Stimulated activated CD8-positive, alpha-beta memory T cell treated with anti-CD3 and anti-CD28 coated beads, Interleukin-12 subunit alpha, Interleukin-12 subunit beta, amount 100 ng/mL, for 24 hours (primary cell): ENCODE data around the gene PLIN5.
"Not testable (repeated sequence)": the region's sequence is repeated elsewhere in the genome, so short reads cannot be mapped to it uniquely, and the experiment has no call there.

Source experiments
- DNase-seq: peaks from one replicate; pipeline ENCODE4 v3.0.0-alpha.2; 2020; ENCODE audit errors: extremely low read depth

The PLIN5 gene

DNA sequence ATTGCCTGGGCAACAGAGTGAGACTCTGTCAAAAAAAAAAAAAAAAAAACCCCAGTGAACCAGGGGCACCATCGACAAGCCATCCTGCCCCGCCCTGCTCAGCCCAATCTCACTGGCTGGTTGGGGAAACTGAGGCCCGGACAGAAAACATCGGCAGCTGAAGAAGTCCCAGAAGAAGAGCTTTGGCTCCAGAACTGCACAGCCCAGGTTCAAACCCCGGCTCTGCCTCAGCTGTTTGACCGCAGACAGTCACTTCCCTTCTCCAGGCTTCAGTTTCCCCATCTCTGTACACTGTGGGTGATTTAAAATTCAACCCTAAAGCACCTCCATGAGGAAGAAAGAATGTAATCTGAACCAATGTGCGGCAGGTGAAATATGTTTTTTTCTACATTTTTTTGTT, 33.9 kb upstream of the PLIN5 start:
- DNase-seq = no peak

DNA sequence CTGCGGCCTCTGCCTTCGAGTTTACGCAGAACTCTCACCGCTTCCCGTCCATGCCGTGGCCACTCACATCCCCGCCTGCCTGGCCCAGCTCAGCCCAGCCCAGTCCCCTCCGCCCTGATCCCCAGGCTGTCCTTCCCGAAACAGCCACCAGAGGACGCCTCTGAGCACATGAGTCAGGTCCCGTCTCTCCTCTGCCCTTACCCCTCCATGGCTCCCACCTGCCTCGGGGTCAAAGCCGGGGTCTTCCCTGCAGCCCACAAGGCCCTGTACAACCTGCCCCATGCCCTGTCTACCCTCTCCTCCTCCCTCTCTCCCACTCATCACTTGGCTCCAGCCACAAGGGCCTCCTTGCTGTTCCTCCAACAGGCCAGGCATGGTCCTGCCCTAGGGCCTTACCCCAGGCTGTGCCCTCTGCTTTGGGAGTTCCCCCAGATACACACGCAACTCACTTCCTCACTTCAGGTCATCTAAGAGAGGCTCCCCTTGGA, 32.6 kb upstream of the PLIN5 start:
- no peak for DNase-seq

DNA sequence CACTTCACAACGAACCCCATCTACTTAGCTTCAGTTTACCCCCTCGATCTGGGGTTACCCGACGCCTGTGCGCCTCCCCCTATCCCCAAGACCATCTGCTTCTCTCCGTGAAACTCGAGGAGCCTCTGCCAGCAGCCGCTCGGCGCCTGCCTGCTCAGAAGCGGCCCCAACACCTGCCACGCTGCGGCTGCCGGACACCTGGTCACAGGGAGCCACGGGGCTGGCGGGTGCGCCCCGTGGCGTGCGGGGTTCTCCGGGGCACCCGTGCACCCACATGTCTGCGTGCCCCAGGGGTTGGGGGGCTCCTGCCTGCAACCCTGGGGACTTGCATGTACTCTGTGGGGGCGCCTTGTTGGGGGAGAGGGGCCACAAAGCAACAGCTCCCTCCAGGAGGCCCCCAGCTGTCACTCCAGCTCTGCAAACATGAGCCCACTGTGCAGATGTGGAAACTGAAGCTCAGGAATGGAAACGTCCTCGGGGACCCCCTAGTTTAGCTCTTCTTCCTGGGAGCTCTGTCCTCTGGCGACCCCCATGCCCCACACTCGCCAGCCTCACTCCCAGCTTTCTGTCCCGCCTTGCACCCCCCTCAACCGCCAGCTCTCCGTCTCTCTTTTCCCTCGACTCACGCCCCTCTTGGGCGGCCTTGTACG, 31.5 kb upstream of the PLIN5 start:
- DNase-seq = no peak

DNA sequence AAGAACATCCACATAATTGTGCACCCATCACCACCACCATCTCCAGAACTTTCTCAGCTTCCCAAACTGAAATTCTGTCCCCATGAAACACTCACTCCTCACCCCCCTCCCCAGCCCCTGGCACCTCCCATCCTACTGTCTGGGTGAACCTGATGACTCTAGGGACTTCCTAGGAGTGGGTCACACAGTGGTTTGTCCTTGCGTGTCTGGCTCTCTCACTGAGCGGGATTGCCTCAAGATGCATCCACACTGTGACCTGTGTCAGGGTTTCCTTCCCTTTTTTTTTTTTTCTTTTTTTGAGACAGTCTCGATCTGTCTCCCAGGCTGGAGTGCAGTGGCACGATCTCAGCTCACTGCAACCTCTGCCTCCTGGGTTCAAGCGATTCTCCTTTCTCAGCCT, 28.5 kb upstream of the PLIN5 start:
- not testable (repeated sequence) for DNase-seq

DNA sequence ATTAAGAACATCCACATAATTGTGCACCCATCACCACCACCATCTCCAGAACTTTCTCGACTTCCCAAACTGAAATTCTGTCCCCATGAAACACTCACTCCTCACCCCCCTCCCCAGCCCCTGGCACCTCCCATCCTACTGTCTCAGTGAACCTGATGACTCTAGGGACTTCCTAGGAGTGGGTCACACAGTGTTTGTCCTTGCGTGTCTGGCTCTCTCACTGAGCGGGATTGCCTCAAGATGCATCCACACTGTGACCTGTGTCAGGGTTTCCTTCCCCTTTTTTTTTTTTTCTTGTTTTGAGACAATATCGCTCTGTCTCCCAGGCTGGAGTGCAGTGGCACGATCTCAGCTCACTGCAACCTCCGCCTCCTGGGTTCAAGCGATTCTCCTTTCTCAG, 27.1 kb upstream of the PLIN5 start:
- not testable (repeated sequence) for DNase-seq

DNA sequence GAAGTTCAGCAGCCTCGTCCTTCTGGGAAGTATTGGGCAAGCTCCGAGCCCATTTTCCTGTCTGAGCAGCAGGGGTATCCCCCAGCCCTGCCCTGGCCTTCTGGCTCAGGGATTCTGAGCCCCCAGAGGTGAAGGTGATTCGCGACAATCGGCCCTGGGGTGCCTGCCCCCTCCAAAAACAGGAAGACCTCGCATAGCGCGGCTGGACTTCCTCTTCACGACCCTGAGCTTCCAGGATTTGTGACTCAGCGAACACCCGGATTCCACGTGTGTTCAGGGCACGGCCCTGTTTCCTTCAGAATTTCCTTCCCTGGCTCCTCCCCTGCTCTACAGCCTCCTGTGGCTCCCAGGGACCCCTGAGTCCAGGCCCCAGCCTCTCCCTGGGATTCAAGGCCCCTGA, 24.5 kb upstream of the PLIN5 start, which contains the start of gene SEMA6B:
SEMA6B (minus strand) TSS at position 116 of the 400 bp plus-strand sequence. CDS start 1,227 bp downstream, outside the sequence.
- no peak for DNase-seq

DNA sequence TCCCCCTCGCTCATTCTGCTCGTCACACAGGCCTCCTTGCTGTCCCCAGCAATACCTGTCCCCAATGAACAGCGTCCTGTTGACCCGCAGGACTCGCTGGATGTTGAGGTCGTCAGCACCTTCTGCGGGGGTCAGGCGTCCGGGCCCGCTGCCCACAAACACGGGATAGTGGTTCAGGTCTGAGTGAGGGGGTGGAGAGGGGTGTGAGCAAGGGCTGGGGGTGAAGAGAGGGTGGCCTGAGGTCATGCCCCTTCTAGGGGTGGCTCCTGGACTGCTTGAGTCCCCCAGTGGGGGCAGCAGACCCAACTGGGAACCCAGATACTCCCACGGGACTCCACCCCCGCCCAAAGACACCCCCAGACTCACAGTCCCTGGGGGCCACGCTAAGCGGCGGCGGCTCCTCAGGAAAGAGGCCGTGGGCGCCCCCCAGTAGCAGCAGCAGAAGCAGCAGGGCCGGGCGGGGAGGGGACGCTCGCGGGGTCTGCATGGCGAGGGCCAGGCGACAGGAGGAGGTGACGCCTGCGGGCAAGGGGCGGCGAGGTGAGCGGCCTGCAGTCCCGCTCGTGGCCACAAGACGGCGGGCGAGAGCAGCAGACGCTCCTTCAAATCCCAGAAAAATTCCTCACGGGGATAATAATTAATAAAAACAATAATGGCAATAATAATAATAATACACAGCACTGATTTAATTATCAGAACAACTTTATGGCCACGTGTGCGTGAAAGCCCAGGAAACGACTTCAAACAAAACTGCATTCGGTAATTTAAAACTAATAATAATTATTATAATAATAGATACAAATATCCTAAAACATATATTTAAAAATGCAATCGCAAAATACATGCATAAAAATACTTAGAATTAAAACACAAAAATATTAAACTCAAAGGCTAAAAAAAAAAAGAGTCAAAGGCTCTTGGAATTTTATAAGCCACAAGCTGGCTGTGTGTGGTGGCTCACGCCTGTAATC, 23.2 kb upstream of the PLIN5 start:
- DNase-seq = no peak

DNA sequence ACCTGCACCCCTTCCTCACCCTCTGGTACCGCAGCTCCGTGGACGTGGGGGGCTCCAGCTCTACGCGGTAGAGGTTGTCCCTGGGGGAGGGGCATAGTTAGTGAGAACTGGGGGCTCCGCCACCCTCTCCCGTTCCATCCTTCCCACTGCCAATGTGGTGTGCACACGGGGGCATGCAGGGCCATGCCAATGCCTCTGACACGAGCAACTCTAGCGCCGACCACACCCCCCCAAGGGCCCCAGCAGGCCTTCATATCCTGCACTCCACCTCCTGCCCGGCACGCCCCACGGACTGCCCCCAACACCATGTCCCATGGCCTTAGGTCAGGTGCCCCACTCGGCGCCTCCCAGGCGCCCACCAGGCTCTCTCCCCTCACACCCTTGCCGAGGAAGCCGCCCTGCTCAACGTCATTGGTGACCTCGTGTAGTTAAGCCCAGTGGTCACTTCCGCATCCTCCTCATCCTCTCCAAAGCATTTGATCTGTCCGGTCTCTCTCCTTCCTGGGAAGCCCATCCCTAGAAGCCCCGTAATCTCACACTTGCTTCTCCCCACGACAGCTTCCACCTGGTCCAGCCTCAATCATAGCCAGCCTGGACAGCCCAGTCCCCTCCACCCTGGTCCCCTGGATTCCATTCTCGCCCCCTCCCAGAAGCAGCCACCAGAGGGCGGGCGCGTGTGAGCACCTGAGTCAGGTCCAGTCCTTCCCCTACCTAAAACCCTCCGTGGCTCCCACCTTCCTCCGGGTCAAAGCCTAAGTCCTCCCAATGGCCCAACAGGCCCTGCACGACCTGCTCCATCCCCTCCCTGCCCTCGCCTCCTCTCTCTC, 22.3 kb upstream of the PLIN5 start:
- DNase-seq = no peak

DNA sequence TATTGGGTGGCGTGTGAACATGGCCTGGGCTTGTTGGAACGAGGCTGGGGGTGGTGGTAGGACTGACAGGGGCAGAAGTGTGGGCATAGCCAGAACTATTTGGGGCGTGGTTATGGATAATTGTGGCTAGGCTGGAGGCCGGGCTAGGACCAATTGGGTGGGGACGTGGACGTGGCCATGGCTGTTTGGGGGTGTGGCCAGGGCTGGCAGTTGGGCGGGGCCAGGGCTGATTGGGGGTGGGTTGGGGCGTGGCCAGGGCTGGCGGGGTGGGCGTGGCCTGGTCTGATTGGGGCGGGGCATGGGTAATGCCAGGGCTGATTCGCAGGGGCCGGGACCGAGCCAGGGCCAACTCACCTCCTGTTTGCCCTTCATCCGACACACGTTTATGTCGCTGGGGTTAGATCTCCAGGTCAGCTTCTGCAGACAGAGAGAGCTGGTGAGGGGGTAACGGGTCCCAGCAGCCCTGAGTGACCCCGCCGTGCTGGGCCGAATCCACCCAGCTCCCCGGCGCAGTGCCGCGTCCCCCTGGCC, 21.6 kb upstream of the PLIN5 start:
- no peak for DNase-seq

DNA sequence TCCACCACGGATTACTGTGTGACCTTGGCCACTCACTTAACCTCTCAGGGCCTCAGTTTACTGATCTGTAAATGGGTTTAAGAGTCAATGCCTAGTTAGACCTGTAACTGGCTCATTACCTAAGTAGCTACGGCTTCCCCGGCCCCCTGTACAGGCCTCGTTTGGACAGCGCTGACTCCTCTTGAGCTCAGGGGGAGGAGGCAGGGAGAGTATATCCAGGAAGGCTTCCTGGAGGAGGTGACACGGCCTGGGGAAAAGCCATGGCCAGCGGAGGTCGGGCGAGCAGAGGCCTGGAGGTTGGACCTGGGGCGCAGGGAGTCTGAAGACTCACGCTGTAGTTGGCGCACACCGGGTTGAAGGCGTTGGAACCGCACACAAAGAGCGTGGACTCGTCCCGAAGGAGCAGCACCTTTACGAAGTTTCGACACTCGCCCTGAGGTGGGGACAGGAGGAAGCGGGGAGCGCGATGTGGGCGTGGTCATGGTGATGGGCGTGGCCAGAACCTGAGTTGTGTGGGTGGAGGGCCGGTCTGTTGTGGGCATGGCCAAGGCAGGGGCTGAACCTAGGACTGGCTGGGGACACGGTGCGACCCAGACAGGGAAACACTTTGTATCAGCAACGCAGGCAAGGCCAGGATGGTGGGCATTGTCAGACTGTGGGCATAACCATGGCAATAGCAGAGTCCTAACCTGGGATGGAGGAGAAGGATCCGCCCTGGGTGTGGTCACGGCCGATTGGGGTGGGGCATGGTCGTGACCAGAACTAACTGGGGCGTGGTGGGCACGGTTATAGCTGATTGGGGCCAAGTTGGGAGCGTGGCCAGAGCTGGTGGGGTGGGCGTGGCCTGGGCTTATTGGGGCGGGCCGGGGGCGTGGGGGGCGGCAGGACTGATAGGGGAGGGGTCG, 20.9 kb upstream of the PLIN5 start:
- no peak for DNase-seq

DNA sequence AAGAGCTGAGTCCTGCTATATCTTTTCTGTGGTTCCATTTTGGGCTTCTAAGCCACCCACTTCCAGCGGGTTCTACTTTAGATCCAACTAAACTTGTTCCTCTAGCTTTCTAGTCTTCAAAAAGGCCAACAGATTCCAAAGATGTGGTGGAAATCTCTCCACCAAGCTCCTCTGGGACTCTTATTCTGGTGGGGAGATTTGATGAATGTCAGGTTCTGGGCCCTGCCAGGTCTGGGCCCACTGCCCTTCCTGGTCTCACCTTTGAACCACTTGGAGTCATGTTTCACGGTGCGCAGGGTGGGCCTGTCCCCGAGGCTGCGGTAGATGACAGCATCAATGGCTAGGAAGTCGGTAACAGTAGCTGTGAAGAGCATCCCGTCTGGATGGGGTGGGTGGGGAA, 19.7 kb upstream of the PLIN5 start:
- DNase-seq = no peak

DNA sequence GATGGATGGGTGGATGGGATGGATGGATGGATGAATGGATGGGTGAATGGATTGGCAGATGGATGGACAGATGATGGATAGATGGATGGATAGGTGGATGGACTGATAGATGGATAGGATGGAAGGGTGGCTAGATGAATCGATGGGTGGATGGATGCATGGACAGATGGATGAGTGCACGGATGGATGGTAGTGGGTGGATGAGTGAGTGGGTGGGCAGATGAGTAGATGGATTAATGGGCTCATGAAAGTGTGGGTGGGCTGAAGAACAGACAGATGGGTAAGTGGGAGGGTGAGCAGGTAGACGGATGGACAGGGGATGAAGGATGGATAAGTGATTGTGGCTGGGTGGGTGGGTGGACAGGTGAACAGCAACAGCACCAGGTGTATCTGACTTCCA, 18.8 kb upstream of the PLIN5 start:
- DNase-seq = no peak

DNA sequence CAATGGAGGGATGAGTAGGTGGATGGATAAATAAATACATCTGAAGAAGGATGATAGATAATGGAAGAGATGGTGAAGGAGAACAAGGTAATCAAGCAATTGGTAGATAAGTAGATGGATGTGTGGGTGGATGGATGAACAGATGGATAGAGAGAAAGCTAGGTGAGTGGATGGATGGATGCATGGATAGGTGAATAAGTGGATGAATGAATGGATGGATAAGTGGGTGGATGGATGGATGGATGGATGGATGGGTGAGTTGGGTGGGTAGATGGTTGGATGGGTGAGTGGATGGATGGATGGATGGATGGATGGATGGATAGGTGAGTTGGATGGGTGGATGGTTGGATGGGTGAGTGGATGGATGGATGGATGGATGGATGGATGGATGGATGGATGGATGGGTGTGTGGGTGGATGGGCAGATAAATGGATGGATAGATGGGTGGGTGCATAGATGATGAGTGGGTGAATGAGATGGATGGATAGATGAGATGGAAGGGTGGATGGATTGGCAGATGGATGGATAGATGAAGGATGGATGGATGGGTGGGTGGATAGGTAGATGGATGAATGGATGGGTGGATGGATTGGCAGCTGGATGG, 18.2 kb upstream of the PLIN5 start:
- DNase-seq = no peak

DNA sequence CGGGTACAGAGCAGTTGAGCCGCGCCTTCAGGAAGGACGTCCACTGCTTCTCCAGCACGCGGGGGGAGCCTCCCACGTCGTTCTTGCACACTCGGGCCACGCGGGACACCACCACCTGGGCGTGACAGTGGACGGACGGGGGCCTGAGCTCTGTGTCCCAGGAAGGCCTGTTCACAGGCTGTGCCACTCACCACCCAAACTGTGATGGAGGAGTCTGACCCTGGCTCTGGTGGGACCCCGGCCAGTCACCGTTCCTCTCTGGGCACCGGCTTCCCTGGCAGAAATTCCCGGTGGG, 17.4 kb upstream of the PLIN5 start:
- DNase-seq = no peak

DNA sequence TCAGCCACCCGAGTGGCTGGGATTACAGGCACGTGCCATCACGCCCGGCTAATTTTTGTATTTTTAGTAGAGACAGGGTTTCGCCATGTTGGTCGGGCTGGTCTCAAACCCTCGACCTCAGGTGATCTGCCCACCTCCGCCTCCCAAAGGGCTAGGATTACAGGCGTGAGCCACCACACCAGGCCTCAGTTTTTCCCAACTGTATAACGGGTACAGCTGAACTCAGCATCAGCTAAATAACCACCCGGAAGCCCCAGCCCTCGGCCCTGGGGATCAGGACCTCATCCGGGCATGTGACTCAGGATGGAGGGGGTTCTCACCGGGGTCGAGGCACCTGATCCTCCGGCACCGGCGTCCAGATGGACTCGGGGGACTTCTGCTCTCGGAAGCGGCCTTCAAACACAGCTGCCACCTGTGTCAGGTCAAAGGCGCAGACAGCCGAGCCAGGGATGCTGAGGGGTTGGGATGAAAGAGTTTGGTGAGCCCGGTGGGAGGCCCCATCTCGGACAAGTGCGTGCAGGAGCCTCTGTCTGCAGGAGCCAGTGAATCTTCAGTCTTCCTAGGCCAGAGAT, 15.5 kb upstream of the PLIN5 start:
- no peak for DNase-seq

DNA sequence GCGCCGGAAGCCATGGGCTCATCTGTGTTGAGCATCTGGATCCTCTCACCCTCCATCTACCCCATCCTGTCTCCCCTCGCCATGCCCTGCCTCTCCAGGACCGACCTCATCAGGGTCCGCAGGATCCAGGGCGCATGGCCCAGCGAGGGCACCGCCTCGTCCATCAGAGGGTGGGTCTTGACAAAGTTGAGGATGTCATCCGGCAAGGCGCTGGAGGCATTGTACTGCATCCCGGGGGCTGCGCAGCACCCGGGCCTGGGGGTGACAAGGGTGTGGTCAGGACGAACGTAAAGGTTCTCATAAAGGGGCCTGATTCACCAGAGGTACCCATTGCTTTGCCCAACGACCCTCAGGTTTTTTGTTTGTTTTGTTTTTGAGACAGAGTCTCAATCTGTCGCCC, 15.0 kb upstream of the PLIN5 start:
- DNase-seq = no peak

DNA sequence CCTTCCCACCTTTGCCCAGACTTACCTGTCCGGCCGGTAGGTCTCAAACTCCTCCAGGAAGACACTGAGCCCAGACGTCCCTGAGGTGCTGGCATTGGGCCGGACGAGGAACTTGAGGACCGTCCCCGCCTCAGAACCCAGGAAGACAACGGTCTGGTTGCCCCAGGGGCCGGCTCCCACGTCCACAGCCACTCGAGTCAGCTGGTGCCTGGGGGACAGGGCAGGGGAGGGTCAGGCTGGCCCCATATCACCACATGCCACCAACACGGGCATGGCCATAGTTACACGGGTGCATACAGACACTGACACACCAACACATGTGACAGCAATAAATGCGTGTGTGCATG, 13.2 kb upstream of the PLIN5 start:
- no peak for DNase-seq

DNA sequence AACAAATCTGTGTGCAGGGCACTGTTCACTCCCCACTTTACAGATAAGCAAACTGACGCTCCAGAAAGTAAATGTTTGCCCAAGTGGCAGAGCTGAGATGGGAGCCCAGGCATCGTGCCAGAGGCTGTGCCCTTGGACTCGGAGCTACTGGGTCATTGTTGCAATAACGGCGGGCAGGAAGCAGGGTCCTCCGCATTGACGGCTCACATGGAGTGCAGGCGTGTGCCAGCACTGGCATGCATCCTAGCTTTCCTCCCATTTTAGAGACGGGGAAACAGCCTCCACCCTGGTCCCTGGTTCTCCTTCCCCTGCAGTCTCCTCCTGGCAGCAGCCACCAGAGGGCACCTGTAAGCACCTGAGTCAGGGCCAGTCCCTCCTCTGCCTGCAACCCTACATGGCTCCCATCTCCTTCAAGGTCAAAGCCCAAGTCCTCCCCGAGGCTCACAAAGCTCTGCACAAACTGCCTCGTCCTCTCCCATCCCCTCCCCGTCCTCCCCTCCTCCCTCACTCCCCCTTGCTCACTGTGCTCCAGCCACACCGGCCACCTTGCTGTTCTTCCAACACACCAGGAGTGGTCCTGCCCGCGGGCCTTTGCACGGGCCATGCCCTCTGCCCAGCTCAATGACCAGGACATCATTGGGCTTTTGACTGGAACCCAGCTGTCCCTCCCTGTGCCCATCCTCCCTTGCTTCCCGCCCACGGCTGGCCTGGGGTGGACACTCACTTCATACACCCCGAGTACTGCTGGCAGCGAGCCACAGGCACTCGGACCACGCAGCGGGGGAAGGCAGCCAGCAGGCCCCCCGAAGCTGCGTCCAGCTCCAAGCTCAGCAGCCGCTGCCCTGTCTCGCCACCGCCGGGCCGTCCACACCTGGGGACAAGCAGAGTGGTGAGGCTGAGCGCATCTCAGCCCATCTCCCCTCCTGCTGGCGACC, 12.5 kb upstream of the PLIN5 start:
- DNase-seq = no peak
